GM12878 (cell line): ENCODE data around the gene MAST3. TPM values are rescaled to one million over a fixed set of nuclear protein-coding genes. Genes with fewer than 3 reads are reported as not detected.

Source experiments
- IKZF1 ChIP-seq: fragments of 450-650 bp; conservative IDR thresholded peaks from 2 replicates; pipeline ENCODE4 v1.6.1; 2017; ENCODE audit warnings: antibody characterized with exemption, mild to moderate bottlenecking
- KLF5 ChIP-seq: fragments of 450-650 bp; IDR thresholded peaks from 2 replicates; pipeline ENCODE4 v1.6.1; 2014; ENCODE audit warnings: mild to moderate bottlenecking; ENCODE audit not compliant: partially characterized antibody
- MTA2 ChIP-seq: fragments of 450-650 bp; IDR thresholded peaks from 2 replicates; pipeline ENCODE4 v1.6.1; 2016; ENCODE audit warnings: low read depth, mild to moderate bottlenecking, moderate library complexity
- SPI1 ChIP-seq: IDR thresholded peaks from 2 replicates; pipeline ENCODE4 v1.6.1; 2011; ENCODE audit warnings: low read depth, mild to moderate bottlenecking, low read length, moderate library complexity, borderline replicate concordance; ENCODE audit not compliant: insufficient read depth
- SREBF1 ChIP-seq: IDR thresholded peaks from 2 replicates; pipeline ENCODE4 v1.6.1; 2012; ENCODE audit warnings: mild to moderate bottlenecking, low read length
- polyA plus RNA-seq, 11 experiments: library from polyadenylated mRNA; depleted of rRNA in 4 of 11; unstranded in 6 of 11; stranded (reverse) in 5 of 11; fragments of >200 nt; fragmentation: Nextera tagmentation in 4 of 11; fragmentation: Illumina TruSeq in 1 of 11; extraction: Ambion mirVana in 4 of 11; extraction: Trizol in 1 of 11; gene quantifications; 1 replicate in 1 of 11; 2 replicates in 10 of 11; pipeline versions ENCODE4 v1.2.1 to v1.2.3, GENCODE V29; 2011 to 2016; ENCODE audit warnings: inconsistent platforms in 2 of 11, missing spikeins in 2 of 11, low read depth in 1 of 11
- total RNA-seq, 4 experiments: library from RNA; depleted of rRNA in 3 of 4; stranded (reverse); fragments of >200 nt in 3 of 4; fragmentation: Illumina TruSeq in 1 of 4; extraction: Trizol in 1 of 4; gene quantifications; 2 replicates each; pipeline versions ENCODE4 v1.2.1 to v1.2.3, GENCODE V29; 2013 to 2021
- TF ChIP-seq, protein P1 (sequence below): fragments of 450-650 bp; IDR thresholded peaks from 2 replicates; pipeline ENCODE4 v1.6.1; 2017; ENCODE audit warnings: antibody characterized with exemption, mild to moderate bottlenecking, moderate library complexity
- TF ChIP-seq, protein P2 (sequence below): fragments of 450-650 bp; IDR thresholded peaks from 2 replicates; pipeline ENCODE4 v1.6.1; 2017; ENCODE audit warnings: mild to moderate bottlenecking, low read depth, inconsistent platforms; ENCODE audit not compliant: poor library complexity, severe bottlenecking

MAST3 gene
- total and polyA plus RNA-seq, 10 of the 15 experiments (the other 5 are each of a cell fraction or from before 2014, with no cell fraction given), result 3.0 to 22.2 (median 7.5) TPM

DNA sequence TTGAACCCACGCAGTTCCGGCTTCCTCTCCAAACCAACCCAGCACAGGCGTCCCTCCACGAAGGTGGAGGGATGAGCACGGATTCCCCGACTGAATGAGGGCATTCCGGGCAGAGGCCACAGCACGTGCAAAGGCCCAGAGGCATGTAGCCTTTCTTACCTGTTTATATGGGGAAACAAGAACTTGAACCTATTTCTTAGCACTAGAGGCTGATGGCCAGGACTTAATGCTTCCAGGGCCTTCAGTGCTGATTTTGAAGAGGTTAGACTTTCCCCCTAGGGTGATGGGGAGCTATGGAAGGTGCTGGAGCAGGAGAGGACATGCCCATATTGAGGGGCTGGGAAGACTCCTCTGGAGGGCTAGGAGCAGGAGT lies 2.0 kb downstream of the MAST3 start (continued):
- TF ChIP-seq, protein P1, sequence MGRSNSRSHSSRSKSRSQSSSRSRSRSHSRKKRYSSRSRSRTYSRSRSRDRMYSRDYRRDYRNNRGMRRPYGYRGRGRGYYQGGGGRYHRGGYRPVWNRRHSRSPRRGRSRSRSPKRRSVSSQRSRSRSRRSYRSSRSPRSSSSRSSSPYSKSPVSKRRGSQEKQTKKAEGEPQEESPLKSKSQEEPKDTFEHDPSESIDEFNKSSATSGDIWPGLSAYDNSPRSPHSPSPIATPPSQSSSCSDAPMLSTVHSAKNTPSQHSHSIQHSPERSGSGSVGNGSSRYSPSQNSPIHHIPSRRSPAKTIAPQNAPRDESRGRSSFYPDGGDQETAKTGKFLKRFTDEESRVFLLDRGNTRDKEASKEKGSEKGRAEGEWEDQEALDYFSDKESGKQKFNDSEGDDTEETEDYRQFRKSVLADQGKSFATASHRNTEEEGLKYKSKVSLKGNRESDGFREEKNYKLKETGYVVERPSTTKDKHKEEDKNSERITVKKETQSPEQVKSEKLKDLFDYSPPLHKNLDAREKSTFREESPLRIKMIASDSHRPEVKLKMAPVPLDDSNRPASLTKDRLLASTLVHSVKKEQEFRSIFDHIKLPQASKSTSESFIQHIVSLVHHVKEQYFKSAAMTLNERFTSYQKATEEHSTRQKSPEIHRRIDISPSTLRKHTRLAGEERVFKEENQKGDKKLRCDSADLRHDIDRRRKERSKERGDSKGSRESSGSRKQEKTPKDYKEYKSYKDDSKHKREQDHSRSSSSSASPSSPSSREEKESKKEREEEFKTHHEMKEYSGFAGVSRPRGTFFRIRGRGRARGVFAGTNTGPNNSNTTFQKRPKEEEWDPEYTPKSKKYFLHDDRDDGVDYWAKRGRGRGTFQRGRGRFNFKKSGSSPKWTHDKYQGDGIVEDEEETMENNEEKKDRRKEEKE, result 0 out of 2 replicates have a peak, but pooled peaks have one; percentile 38
- TF ChIP-seq, protein P2, sequence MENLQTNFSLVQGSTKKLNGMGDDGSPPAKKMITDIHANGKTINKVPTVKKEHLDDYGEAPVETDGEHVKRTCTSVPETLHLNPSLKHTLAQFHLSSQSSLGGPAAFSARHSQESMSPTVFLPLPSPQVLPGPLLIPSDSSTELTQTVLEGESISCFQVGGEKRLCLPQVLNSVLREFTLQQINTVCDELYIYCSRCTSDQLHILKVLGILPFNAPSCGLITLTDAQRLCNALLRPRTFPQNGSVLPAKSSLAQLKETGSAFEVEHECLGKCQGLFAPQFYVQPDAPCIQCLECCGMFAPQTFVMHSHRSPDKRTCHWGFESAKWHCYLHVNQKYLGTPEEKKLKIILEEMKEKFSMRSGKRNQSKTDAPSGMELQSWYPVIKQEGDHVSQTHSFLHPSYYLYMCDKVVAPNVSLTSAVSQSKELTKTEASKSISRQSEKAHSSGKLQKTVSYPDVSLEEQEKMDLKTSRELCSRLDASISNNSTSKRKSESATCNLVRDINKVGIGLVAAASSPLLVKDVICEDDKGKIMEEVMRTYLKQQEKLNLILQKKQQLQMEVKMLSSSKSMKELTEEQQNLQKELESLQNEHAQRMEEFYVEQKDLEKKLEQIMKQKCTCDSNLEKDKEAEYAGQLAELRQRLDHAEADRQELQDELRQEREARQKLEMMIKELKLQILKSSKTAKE, result no peak
- peak; percentile 44 for TF ChIP-seq KLF5
- 0 out of 2 replicates have a peak, but pooled peaks have one; percentile 65 for TF ChIP-seq IKZF1
- no peak for TF ChIP-seq MTA2
- TF ChIP-seq SREBF1, result no peak
- TF ChIP-seq SPI1, result 0 out of 2 replicates have a peak, but pooled peaks have one; percentile 10
